Kidney epithelial cell (primary cell): ENCODE data around the gene L3MBTL4. TPM values are rescaled to one million over a fixed set of nuclear protein-coding genes. Genes with fewer than 3 reads are reported as not detected.

Experiments used
- DNase-seq: peaks from one replicate; pipeline ENCODE4 v3.0.0-alpha.2; 2010; ENCODE audit warnings: low read depth
- H3K27me3 ChIP-seq: 2 replicates; pipeline ENCODE4 v1.6.0; 2011; ENCODE audit warnings: low read length; ENCODE audit not compliant: control insufficient read depth, insufficient read depth
- H3K36me3 ChIP-seq: 2 replicates; pipeline ENCODE4 v1.5.1; 2011; ENCODE audit warnings: low read length; ENCODE audit not compliant: control insufficient read depth, insufficient read depth
- H3K4me3 ChIP-seq: 2 replicates; pipeline ENCODE4 v1.5.1; 2011; ENCODE audit warnings: low read depth, mild to moderate bottlenecking, control low read depth, low read length
- total RNA-seq: library from RNA; depleted of rRNA; stranded (reverse); fragments of >200 nt; gene quantifications from 2 replicates; pipeline ENCODE4 v1.2.3, GENCODE V29; 2015
- TF ChIP-seq, protein P1 (sequence below): IDR thresholded peaks from 2 replicates; pipeline ENCODE4 v1.5.1; 2011; ENCODE audit warnings: mild to moderate bottlenecking, moderate library complexity, low read length, control low read depth, inconsistent platforms; ENCODE audit not compliant: insufficient read depth, poor library complexity, severe bottlenecking

Gene L3MBTL4
- total RNA-seq, 1 donor from 2014 or later = 9.8 TPM

DNA sequence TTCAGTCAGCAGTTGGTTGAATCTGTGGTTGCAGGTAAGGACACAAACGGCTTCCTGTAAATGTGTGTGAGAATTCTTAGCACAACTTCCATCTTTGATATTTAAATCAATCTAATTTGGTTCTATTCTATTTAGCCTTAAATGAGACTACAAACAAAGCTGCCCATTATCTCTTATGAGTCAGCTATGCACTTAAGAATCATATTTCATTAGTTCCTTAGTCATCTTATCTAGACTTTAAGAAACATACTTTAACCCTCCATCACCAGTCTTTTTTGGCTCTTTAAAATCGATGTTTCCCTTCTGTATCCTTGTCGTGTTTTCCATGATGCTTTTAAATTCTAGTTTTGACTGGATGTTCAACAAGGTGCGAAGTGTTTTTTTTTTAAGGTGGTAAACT lies 405.0 kb downstream of the L3MBTL4 start:
- Histone ChIP-seq H3K4me3 (no peak overlapping the region), H3K36me3 (no peaks in the 10 kb centered on the region), H3K27me3 (no peaks in the 10 kb centered on the region)
- no peak for DNase-seq
- TF ChIP-seq, protein P1, sequence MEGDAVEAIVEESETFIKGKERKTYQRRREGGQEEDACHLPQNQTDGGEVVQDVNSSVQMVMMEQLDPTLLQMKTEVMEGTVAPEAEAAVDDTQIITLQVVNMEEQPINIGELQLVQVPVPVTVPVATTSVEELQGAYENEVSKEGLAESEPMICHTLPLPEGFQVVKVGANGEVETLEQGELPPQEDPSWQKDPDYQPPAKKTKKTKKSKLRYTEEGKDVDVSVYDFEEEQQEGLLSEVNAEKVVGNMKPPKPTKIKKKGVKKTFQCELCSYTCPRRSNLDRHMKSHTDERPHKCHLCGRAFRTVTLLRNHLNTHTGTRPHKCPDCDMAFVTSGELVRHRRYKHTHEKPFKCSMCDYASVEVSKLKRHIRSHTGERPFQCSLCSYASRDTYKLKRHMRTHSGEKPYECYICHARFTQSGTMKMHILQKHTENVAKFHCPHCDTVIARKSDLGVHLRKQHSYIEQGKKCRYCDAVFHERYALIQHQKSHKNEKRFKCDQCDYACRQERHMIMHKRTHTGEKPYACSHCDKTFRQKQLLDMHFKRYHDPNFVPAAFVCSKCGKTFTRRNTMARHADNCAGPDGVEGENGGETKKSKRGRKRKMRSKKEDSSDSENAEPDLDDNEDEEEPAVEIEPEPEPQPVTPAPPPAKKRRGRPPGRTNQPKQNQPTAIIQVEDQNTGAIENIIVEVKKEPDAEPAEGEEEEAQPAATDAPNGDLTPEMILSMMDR = no peak

DNA sequence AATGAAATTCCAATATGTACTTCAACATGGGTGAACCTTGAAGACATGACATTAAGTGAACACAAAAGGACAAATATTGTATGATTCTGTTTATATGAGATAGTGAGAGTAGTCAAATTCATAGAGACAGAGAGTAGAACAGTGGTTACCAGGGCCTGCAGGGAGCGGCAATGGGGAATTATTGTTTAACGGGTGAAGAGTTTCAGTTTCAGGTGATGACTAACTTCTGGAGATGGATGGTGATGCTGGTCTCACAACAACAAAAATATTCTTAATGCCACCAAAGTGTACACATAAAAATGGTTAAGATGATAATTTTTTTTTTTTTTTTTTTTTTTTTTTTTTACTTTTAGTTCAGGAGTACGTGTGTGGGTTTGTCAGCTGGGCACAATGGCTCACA lies 410.0 kb downstream of the L3MBTL4 start:
- Histone ChIP-seq H3K36me3 (no peaks in the 10 kb centered on the region), H3K27me3 (no peaks in the 10 kb centered on the region), H3K4me3 (no peak overlapping the region)
- TF ChIP-seq, protein P1 = no peak
- DNase-seq = no peak

DNA sequence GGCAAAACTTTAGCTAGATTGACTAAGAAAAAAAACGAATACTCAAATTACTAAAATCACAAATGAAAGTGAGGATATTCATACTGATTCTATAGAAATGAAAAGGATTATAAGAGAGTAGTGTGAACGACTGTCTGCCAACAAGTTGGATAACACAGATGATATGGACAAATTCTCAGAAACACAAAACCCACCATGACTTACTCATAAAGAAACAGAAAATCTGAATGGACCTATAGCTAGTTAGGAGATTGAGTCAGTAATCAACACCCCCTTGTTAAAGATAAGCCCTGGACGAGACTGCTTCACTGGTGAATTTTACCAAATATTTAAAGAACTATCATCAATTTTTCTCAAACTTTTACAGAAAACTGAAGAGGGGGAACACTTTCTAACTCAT lies 410.6 kb downstream of the L3MBTL4 start:
- Histone ChIP-seq H3K36me3 (no peaks in the 10 kb centered on the region), H3K4me3 (no peak overlapping the region), H3K27me3 (no peaks in the 10 kb centered on the region)
- TF ChIP-seq, protein P1 = no peak
- DNase-seq = no peak

DNA sequence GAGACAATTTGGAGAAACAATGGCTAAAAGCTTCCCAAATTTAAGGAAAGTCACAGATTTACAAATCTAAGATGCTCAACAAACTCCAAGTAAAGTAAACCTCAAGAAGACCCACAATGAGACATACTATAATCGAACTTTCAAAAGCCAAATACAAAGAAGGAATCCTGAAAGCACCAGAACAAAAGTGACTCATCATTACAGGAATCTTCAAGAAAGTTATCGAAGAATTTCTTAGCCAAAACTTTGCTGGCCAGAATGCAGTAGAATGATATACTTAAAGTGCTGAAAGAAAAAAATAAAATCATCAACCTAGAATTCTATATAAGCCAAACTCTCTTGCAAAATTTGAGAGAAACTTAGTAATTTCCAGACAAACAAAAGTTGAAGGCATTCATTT lies 412.8 kb downstream of the L3MBTL4 start:
- TF ChIP-seq, protein P1 = no peak
- no peak overlapping the region for H3K4me3 ChIP-seq
- no peaks in the 10 kb centered on the region for H3K27me3 ChIP-seq
- H3K36me3 ChIP-seq = no peaks in the 10 kb centered on the region
- DNase-seq = no peak

DNA sequence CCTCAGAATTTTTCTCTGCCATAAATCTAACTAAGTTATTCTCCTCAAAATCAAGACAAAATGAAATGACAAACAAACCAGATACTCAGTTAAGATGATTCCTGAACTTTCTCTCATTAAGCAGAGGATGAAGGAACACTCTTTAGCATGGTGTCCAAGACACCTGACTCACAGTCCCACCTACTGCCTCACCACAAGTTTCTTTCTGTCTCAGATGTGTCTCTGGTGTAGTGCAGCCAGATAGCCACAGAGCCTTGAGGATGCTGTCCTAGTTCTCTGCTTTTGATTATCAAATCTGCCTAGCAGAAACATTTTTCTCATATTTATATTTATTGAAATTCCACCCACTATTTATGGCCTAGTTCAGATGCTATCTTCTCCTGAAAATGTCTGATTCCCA lies 415.8 kb downstream of the L3MBTL4 start:
- TF ChIP-seq, protein P1 = no peak
- no peak overlapping the region for H3K4me3 ChIP-seq
- H3K27me3 ChIP-seq = no peaks in the 10 kb centered on the region
- no peaks in the 10 kb centered on the region for H3K36me3 ChIP-seq
- no peak for DNase-seq

DNA sequence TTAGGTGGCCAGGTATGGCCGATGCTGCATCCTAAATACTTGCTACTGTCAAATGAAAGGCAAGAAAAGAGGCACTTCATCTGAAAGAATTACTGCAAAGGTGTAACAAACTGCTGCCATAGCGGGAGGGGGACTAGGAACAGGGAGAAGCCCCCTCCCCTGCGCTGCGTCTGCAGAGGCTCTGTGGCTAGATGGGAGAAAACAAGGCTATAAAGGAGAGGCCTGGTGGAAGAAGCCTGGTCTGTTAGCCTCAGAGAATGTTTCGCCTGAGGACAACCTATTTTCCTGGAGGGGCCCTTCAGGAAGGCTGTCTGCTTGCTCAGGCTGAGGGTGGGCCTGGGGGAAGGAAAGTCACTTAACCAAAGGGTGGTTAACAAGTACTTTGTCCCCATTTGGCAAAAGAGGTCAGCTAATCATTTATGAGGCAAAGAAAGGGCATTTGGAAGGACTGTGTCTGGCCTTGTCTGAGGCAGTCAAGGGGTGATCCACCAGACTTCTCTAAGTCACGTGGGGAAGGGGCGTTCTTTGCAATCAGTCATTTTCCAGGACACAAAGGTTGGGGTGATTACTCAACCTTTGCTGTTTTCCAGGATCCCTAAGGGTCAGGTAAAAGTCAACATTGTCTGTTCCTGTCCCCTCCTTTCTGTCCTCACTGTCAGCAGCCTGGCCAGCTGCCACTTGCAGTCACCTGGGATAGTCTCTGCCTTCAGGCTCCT lies 416.4 kb downstream of the L3MBTL4 start:
- TF ChIP-seq, protein P1 = no peak
- H3K36me3 ChIP-seq = no peaks in the 10 kb centered on the region
- DNase-seq = no peak

More for the DNA sequence above, 416.4 kb downstream of the L3MBTL4 start:
- no peak overlapping the region for H3K4me3 ChIP-seq
- no peaks in the 10 kb centered on the region for H3K27me3 ChIP-seq
